HEK293 (cell line): ENCODE results near the gene METTL25B.

Source experiments
- HOXC10 ChIP-seq: sonication (generic); formaldehyde crosslinking; IDR thresholded peaks from 2 replicates; pipeline ENCODE4 v1.8.1; 2023; ENCODE audit warnings: mild to moderate bottlenecking, missing genetic modification reagents
- SP2 ChIP-seq: fragments of 450-650 bp; formaldehyde crosslinking; IDR thresholded peaks from 2 replicates; pipeline ENCODE4 v1.5.1; 2016; ENCODE audit warnings: missing biosample characterization, missing genetic modification characterization
- WT1 ChIP-seq: fragments of 450-650 bp; formaldehyde crosslinking; IDR thresholded peaks from 2 replicates; pipeline ENCODE4 v1.5.1; 2016; ENCODE audit warnings: missing biosample characterization, missing genetic modification characterization
- ZBTB17 ChIP-seq: fragments of 450-650 bp; formaldehyde crosslinking; IDR thresholded peaks from 2 replicates; pipeline ENCODE4 v1.5.1; 2016; ENCODE audit warnings: missing biosample characterization, missing genetic modification characterization
- ZBTB20 ChIP-seq: fragments of 450-650 bp; formaldehyde crosslinking; IDR thresholded peaks from 2 replicates; pipeline ENCODE4 v1.5.1; 2016; ENCODE audit warnings: missing biosample characterization, missing genetic modification characterization
- ZBTB48 ChIP-seq: fragments of 450-650 bp; formaldehyde crosslinking; IDR thresholded peaks from 2 replicates; pipeline ENCODE4 v1.5.1; 2016; ENCODE audit warnings: missing biosample characterization, missing genetic modification characterization
- ZIC2 ChIP-seq: fragments of 450-650 bp; formaldehyde crosslinking; IDR thresholded peaks from 2 replicates; pipeline ENCODE4 v1.5.1; 2016; ENCODE audit warnings: missing biosample characterization, missing genetic modification characterization
- ZNF10 ChIP-seq: fragments of 450-650 bp; formaldehyde crosslinking; IDR thresholded peaks from 2 replicates; pipeline ENCODE4 v1.5.1; 2017; ENCODE audit warnings: missing biosample characterization, missing genetic modification characterization
- ZNF174 ChIP-seq: fragments of 450-650 bp; formaldehyde crosslinking; IDR thresholded peaks from 2 replicates; pipeline ENCODE4 v1.5.0; 2017; ENCODE audit warnings: missing biosample characterization, mild to moderate bottlenecking, missing genetic modification characterization
- ZNF335 ChIP-seq: fragments of 450-650 bp; formaldehyde crosslinking; conservative IDR thresholded peaks from 2 replicates; pipeline ENCODE4 v1.5.1; 2016; ENCODE audit warnings: missing biosample characterization, missing genetic modification characterization
- ZNF341 ChIP-seq: fragments of 450-650 bp; formaldehyde crosslinking; IDR thresholded peaks from 2 replicates; pipeline ENCODE4; 2016; ENCODE audit warnings: low read depth, missing biosample characterization, missing genetic modification characterization
- ZNF433 ChIP-seq: fragments of 450-650 bp; formaldehyde crosslinking; IDR thresholded peaks from 2 replicates; pipeline ENCODE4 v1.5.1; 2016; ENCODE audit warnings: missing biosample characterization, missing genetic modification characterization, low read depth
- ZNF521 ChIP-seq: fragments of 450-650 bp; formaldehyde crosslinking; IDR thresholded peaks from 2 replicates; pipeline ENCODE4 v1.5.1; 2017; ENCODE audit warnings: missing biosample characterization, mild to moderate bottlenecking, missing genetic modification characterization
- ZNF670 ChIP-seq: fragments of 450-650 bp; formaldehyde crosslinking; IDR thresholded peaks from 2 replicates; pipeline ENCODE4 v1.5.1; 2016; ENCODE audit warnings: missing biosample characterization, missing genetic modification characterization, low read depth
- ZXDB ChIP-seq: fragments of 450-650 bp; formaldehyde crosslinking; IDR thresholded peaks from 2 replicates; pipeline ENCODE4 v1.5.1; 2016; ENCODE audit warnings: missing biosample characterization, missing genetic modification characterization
- TF ChIP-seq, protein P1 (sequence below): fragments of 450-650 bp; formaldehyde crosslinking; IDR thresholded peaks from 2 replicates; pipeline ENCODE4 v1.5.1; 2016; ENCODE audit warnings: missing biosample characterization, missing genetic modification characterization
- TF ChIP-seq, protein P2 (sequence below): fragments of 450-650 bp; formaldehyde crosslinking; conservative IDR thresholded peaks from 2 replicates; pipeline ENCODE4 v1.5.1; 2016; ENCODE audit warnings: low read depth, missing biosample characterization, missing genetic modification characterization
- TF ChIP-seq, protein P3 (sequence below): fragments of 450-650 bp; formaldehyde crosslinking; IDR thresholded peaks from 2 replicates; pipeline ENCODE4 v1.5.1; 2016; ENCODE audit warnings: missing biosample characterization, missing genetic modification characterization
- TF ChIP-seq, protein P4 (sequence below): fragments of 450-650 bp; formaldehyde crosslinking; IDR thresholded peaks from 2 replicates; pipeline ENCODE4 v1.5.1; 2016; ENCODE audit warnings: missing biosample characterization, missing genetic modification characterization
- TF ChIP-seq, protein P5 (sequence below): fragments of 450-650 bp; formaldehyde crosslinking; IDR thresholded peaks from 2 replicates; pipeline ENCODE4 v1.5.1; 2016; ENCODE audit warnings: missing biosample characterization, missing genetic modification characterization
- TF ChIP-seq, protein P6 (sequence below): fragments of 450-650 bp; formaldehyde crosslinking; IDR thresholded peaks from 2 replicates; pipeline ENCODE4 v1.5.1; 2016; ENCODE audit warnings: missing biosample characterization, missing genetic modification characterization
- TF ChIP-seq, protein P7 (sequence below): fragments of 450-650 bp; formaldehyde crosslinking; IDR thresholded peaks from 2 replicates; pipeline ENCODE4 v1.5.1; 2016; ENCODE audit warnings: missing biosample characterization, missing genetic modification characterization

METTL25B gene

DNA sequence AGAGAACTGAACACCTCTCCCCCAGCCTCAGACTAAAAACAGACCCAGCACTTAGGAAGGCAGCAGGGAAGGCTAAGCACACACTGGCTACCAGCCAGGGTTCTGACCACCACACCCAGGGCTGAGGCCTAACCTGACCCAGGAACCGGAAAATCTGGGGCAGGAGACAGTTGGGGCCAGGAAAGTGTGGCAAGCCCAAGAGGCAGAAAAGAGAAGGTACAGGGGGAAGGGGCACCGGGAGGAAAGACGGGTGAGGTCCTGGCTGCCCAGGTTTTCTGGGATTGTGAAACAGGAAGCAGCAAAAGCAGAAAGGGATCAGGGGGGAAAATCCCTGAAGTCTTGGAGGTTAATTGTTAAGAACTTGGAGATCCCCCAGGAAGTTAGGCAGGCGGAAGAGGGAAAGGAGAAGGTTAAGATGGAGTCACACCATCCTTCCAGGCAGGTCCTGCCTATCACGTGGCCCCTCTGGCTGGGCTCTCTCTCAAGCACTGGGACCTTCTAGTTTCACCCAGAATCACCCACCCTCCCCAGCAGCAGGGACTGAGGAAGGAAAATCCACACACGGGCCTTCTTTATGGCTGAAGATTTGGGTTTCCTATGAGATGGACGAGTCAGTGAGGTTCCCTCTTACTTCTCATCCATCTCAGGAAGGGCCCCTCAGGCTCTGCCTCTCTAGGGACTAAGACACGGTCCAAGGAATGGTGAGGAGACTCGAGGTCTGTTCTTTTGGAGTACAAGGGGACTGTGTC is 20.6 kb downstream of the METTL25B start (continued):
- TF ChIP-seq, protein P1, sequence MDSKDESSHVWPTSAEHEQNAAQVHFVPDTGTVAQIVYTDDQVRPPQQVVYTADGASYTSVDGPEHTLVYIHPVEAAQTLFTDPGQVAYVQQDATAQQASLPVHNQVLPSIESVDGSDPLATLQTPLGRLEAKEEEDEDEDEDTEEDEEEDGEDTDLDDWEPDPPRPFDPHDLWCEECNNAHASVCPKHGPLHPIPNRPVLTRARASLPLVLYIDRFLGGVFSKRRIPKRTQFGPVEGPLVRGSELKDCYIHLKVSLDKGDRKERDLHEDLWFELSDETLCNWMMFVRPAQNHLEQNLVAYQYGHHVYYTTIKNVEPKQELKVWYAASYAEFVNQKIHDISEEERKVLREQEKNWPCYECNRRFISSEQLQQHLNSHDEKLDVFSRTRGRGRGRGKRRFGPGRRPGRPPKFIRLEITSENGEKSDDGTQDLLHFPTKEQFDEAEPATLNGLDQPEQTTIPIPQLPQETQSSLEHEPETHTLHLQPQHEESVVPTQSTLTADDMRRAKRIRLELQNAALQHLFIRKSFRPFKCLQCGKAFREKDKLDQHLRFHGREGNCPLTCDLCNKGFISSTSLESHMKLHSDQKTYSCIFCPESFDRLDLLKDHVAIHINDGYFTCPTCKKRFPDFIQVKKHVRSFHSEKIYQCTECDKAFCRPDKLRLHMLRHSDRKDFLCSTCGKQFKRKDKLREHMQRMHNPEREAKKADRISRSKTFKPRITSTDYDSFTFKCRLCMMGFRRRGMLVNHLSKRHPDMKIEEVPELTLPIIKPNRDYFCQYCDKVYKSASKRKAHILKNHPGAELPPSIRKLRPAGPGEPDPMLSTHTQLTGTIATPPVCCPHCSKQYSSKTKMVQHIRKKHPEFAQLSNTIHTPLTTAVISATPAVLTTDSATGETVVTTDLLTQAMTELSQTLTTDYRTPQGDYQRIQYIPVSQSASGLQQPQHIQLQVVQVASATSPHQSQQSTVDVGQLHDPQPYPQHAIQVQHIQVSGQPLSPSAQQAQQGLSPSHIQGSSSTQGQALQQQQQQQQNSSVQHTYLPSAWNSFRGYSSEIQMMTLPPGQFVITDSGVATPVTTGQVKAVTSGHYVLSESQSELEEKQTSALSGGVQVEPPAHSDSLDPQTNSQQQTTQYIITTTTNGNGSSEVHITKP (tag by site-specific recombination) = peak; percentile 88
- TF ChIP-seq, protein P2, sequence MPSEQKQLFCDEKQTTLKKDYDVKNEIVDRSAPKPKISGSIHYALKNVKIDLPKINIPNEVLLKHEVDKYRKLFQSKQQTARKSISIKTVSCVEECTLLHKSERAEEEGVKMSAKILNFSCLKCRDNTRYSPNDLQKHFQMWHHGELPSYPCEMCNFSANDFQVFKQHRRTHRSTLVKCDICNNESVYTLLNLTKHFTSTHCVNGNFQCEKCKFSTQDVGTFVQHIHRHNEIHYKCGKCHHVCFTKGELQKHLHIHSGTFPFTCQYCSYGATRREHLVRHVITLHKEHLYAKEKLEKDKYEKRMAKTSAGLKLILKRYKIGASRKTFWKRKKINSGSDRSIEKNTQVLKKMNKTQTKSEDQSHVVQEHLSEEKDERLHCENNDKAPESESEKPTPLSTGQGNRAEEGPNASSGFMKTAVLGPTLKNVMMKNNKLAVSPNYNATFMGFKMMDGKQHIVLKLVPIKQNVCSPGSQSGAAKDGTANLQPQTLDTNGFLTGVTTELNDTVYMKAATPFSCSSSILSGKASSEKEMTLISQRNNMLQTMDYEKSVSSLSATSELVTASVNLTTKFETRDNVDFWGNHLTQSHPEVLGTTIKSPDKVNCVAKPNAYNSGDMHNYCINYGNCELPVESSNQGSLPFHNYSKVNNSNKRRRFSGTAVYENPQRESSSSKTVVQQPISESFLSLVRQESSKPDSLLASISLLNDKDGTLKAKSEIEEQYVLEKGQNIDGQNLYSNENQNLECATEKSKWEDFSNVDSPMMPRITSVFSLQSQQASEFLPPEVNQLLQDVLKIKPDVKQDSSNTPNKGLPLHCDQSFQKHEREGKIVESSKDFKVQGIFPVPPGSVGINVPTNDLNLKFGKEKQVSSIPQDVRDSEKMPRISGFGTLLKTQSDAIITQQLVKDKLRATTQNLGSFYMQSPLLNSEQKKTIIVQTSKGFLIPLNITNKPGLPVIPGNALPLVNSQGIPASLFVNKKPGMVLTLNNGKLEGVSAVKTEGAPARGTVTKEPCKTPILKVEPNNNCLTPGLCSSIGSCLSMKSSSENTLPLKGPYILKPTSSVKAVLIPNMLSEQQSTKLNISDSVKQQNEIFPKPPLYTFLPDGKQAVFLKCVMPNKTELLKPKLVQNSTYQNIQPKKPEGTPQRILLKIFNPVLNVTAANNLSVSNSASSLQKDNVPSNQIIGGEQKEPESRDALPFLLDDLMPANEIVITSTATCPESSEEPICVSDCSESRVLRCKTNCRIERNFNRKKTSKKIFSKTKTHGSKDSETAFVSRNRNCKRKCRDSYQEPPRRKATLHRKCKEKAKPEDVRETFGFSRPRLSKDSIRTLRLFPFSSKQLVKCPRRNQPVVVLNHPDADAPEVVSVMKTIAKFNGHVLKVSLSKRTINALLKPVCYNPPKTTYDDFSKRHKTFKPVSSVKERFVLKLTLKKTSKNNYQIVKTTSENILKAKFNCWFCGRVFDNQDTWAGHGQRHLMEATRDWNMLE (tag by site-specific recombination) = peak; percentile 42
- TF ChIP-seq ZBTB48 (tag by site-specific recombination) (peak; percentile 70), ZNF335 (tag by site-specific recombination) (peak; percentile 67), ZIC2 (no peak; the same call in 1 of the 2 replicates), WT1 (tag by site-specific recombination) (no peak), HOXC10 (CRISPR knock-in tag) (no peak), ZNF433 (tag by site-specific recombination) (no peak), ZNF174 (tag by site-specific recombination) (no peak), ZXDB (tag by site-specific recombination) (peak; percentile 60; the same call in 1 of the 2 replicates), ZNF10 (tag by site-specific recombination) (no peak), ZNF521 (no peak), ZNF670 (tag by site-specific recombination) (no peak), ZNF341 (peak; percentile 85), SP2 (peak; percentile 62), ZBTB20 (peak; percentile 78), ZBTB17 (tag by site-specific recombination) (peak; percentile 78)
- TF ChIP-seq, protein P3, sequence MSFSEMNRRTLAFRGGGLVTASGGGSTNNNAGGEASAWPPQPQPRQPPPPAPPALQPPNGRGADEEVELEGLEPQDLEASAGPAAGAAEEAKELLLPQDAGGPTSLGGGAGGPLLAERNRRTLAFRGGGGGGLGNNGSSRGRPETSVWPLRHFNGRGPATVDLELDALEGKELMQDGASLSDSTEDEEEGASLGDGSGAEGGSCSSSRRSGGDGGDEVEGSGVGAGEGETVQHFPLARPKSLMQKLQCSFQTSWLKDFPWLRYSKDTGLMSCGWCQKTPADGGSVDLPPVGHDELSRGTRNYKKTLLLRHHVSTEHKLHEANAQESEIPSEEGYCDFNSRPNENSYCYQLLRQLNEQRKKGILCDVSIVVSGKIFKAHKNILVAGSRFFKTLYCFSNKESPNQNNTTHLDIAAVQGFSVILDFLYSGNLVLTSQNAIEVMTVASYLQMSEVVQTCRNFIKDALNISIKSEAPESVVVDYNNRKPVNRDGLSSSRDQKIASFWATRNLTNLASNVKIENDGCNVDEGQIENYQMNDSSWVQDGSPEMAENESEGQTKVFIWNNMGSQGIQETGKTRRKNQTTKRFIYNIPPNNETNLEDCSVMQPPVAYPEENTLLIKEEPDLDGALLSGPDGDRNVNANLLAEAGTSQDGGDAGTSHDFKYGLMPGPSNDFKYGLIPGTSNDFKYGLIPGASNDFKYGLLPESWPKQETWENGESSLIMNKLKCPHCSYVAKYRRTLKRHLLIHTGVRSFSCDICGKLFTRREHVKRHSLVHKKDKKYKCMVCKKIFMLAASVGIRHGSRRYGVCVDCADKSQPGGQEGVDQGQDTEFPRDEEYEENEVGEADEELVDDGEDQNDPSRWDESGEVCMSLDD (tag by site-specific recombination) = peak; percentile 56
- TF ChIP-seq, protein P4, sequence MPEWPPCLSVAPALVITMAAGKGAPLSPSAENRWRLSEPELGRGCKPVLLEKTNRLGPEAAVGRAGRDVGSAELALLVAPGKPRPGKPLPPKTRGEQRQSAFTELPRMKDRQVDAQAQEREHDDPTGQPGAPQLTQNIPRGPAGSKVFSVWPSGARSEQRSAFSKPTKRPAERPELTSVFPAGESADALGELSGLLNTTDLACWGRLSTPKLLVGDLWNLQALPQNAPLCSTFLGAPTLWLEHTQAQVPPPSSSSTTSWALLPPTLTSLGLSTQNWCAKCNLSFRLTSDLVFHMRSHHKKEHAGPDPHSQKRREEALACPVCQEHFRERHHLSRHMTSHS (tag by site-specific recombination) = no peak
- TF ChIP-seq, protein P5, sequence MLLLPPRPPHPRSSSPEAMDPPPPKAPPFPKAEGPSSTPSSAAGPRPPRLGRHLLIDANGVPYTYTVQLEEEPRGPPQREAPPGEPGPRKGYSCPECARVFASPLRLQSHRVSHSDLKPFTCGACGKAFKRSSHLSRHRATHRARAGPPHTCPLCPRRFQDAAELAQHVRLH (tag by site-specific recombination) = 0 out of 2 replicates have a peak, but pooled peaks have one; percentile 26
- TF ChIP-seq, protein P6, sequence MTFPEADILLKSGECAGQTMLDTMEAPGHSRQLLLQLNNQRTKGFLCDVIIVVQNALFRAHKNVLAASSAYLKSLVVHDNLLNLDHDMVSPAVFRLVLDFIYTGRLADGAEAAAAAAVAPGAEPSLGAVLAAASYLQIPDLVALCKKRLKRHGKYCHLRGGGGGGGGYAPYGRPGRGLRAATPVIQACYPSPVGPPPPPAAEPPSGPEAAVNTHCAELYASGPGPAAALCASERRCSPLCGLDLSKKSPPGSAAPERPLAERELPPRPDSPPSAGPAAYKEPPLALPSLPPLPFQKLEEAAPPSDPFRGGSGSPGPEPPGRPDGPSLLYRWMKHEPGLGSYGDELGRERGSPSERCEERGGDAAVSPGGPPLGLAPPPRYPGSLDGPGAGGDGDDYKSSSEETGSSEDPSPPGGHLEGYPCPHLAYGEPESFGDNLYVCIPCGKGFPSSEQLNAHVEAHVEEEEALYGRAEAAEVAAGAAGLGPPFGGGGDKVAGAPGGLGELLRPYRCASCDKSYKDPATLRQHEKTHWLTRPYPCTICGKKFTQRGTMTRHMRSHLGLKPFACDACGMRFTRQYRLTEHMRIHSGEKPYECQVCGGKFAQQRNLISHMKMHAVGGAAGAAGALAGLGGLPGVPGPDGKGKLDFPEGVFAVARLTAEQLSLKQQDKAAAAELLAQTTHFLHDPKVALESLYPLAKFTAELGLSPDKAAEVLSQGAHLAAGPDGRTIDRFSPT (tag by site-specific recombination) = no peak
- TF ChIP-seq, protein P7, sequence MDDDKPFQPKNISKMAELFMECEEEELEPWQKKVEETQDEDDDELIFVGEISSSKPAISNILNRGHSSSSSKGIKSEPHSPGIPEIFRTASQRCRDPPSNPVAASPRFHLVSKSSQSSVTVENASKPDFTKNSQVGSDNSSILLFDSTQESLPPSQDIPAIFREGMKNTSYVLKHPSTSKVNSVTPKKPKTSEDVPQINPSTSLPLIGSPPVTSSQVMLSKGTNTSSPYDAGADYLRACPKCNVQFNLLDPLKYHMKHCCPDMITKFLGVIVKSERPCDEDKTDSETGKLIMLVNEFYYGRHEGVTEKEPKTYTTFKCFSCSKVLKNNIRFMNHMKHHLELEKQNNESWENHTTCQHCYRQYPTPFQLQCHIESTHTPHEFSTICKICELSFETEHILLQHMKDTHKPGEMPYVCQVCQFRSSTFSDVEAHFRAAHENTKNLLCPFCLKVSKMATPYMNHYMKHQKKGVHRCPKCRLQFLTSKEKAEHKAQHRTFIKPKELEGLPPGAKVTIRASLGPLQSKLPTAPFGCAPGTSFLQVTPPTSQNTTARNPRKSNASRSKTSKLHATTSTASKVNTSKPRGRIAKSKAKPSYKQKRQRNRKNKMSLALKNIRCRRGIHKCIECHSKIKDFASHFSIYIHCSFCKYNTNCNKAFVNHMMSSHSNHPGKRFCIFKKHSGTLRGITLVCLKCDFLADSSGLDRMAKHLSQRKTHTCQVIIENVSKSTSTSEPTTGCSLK (tag by site-specific recombination) = no peak
